GM23338 (cell line): ENCODE measurements around the gene MYO16.

Experiments used
- POLR2AphosphoS5 ChIP-seq: IDR thresholded peaks from 2 replicates; pipeline ENCODE4 v1.6.1; 2016; ENCODE audit warnings: antibody characterized with exemption, low read depth
- TF ChIP-seq, protein P1 (sequence below), 2 experiments: fragments of 200-600 bp in 1 of 2; sonication (generic) in 1 of 2; conservative IDR thresholded peaks; 2 replicates each; pipeline versions ENCODE4 v1.5.1 to v1.6.1; 2016 to 2017; ENCODE audit warnings: antibody characterized with exemption in 2 of 2, low read depth in 2 of 2, mild to moderate bottlenecking in 2 of 2, moderate library complexity in 1 of 2

DNA sequence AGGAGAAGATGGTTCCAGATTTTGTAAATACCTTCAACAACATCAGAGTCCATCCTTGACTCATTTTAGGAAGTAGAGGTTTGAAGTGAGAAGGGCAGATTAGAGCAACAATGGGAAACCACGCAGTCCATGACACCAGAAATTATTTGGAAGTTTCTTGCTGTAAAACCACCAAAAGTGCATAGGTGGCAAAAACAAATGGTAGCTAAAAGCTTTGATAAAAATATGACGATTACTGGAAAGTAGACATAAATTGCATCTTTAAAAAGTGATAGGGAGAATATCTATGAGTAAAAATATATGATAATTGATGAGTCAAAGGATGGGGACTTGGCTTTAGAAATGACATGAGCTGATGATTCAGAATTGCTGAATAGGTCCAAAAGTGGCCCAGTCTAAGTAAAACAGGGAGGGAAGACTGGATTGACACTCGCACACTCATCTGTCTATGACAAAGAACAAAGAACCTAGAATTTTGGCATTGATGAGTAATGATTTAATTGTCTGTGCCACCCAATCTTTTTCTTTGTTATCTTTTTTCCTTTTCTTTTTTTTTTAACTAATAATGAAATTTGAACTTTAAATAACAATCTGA lies 472.2 kb downstream of the MYO16 start:
- TF ChIP-seq, protein P1, sequence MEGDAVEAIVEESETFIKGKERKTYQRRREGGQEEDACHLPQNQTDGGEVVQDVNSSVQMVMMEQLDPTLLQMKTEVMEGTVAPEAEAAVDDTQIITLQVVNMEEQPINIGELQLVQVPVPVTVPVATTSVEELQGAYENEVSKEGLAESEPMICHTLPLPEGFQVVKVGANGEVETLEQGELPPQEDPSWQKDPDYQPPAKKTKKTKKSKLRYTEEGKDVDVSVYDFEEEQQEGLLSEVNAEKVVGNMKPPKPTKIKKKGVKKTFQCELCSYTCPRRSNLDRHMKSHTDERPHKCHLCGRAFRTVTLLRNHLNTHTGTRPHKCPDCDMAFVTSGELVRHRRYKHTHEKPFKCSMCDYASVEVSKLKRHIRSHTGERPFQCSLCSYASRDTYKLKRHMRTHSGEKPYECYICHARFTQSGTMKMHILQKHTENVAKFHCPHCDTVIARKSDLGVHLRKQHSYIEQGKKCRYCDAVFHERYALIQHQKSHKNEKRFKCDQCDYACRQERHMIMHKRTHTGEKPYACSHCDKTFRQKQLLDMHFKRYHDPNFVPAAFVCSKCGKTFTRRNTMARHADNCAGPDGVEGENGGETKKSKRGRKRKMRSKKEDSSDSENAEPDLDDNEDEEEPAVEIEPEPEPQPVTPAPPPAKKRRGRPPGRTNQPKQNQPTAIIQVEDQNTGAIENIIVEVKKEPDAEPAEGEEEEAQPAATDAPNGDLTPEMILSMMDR (conservative IDR thresholded peaks at IDR 0.05; ENCODE audit: low read depth in 2 of 2): no peak
- TF ChIP-seq POLR2AphosphoS5: no peak
